Measurements from ENCODE around the gene CTRL. TPM values are rescaled to one million over a fixed set of nuclear protein-coding genes. Genes with fewer than 3 reads are reported as not detected.

CTRL gene
- total RNA-seq, 2 donors from 2014 or later: 0.66 to 2.3 TPM

DNA sequence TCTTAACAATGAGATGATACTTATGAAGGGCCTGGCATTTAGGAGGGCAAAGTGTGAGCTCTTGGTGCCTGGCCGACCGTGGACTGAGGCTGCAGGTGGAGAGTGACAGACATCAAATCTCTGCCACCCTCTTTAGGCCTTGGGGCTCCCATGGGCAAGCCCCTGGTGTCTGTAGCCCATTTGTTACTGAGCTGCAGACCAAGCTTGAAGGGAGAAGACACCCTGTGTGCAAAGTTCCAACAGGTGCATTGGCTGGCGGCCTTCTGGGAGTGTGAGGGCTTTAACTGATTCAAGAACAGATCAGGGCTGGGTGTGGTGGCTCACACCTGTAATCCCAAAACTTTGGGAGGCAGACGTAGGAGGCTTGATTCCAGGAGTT lies 789 bp upstream of the CTRL start:
- H3K4me3 ChIP-seq (ENCODE audit: low read length): no peak overlapping the region
- H3K27me3 Mint-ChIP-seq (ENCODE audit: insufficient read depth): no peaks in the 10 kb centered on the region
- peaks cover 18% of the 10 kb centered on the region for H3K36me3 Mint-ChIP-seq (ENCODE audit: low read depth)
- peaks cover 24% of the 10 kb centered on the region for H3K4me1 Mint-ChIP-seq
- H3K27ac Mint-ChIP-seq: no peak overlapping the region
- H3K27me3 ChIP-seq (ENCODE audit: control insufficient read depth, insufficient read depth, low read length, poor library complexity, severe bottlenecking): no peaks in the 10 kb centered on the region
- H3K9me3 ChIP-seq (ENCODE audit: control insufficient read depth, low read length): no peaks in the 10 kb centered on the region
- no peak overlapping the region for H3K4me3 Mint-ChIP-seq
- DNase-seq: no peak
- TF ChIP-seq, protein P1, sequence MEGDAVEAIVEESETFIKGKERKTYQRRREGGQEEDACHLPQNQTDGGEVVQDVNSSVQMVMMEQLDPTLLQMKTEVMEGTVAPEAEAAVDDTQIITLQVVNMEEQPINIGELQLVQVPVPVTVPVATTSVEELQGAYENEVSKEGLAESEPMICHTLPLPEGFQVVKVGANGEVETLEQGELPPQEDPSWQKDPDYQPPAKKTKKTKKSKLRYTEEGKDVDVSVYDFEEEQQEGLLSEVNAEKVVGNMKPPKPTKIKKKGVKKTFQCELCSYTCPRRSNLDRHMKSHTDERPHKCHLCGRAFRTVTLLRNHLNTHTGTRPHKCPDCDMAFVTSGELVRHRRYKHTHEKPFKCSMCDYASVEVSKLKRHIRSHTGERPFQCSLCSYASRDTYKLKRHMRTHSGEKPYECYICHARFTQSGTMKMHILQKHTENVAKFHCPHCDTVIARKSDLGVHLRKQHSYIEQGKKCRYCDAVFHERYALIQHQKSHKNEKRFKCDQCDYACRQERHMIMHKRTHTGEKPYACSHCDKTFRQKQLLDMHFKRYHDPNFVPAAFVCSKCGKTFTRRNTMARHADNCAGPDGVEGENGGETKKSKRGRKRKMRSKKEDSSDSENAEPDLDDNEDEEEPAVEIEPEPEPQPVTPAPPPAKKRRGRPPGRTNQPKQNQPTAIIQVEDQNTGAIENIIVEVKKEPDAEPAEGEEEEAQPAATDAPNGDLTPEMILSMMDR (conservative IDR thresholded peaks at IDR 0.05): no peak
- no peak overlapping the region for H3K9ac ChIP-seq (ENCODE audit: extremely low read depth, low read length, poor library complexity, severe bottlenecking)
- WGBS, 2 experiments (ENCODE audit: insufficient coverage in 1 of 2, insufficient read length in 1 of 2): 96 to 97% methylated on average over 3 to 4 of the region's 4 CpGs
- H3K9me3 Mint-ChIP-seq: no peaks in the 10 kb centered on the region
- no peaks in the 10 kb centered on the region for H3K4me1 ChIP-seq (ENCODE audit: control insufficient read depth, insufficient read depth, low read length)
- H3K36me3 ChIP-seq (ENCODE audit: control insufficient read depth, insufficient read depth, low read length): peaks cover 15% of the 10 kb centered on the region
- no peak overlapping the region for H3K27ac ChIP-seq (ENCODE audit: low read depth, low read length)

DNA sequence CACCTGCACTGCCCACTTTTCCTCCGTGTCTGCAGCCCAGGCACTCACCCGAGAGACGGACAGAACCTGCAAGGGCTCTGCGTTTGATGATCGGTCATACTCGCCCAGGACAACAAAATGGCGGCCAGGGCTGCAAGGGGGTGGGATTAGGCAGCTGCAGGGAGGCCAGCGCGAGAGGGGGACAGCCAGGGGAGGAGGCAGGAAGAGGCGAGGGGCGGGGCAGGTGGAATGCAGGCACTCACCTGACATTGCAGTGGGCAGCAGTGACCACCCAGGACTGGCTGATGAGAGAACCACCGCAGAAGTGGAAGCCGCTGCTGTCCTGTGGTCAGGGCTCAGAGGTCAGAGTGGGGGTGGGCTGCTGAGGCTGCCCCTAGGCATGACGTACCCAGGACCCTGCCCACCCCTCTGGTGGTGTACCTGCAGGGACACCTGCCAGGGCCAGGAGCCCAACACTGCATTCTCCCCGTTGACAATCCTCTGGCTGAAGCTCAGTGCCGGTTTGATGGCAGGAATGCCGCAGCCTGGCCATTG lies 917 bp downstream of the CTRL start:
- 93 to 96% methylated on average over 9 to 17 of the region's 17 CpGs for WGBS, 2 experiments (ENCODE audit: insufficient coverage in 1 of 2, insufficient read length in 1 of 2)
- Histone ChIP-seq H3K9ac (ENCODE audit: extremely low read depth, low read length, poor library complexity, severe bottlenecking) (no peak overlapping the region), H3K9me3 (ENCODE audit: control insufficient read depth, low read length) (no peaks in the 10 kb centered on the region), H3K4me1 (ENCODE audit: control insufficient read depth, insufficient read depth, low read length) (no peaks in the 10 kb centered on the region), H3K4me3 (ENCODE audit: low read length) (no peak overlapping the region), H3K27ac (ENCODE audit: low read depth, low read length) (no peak overlapping the region), H3K36me3 (ENCODE audit: control insufficient read depth, insufficient read depth, low read length) (peaks cover 15% of the 10 kb centered on the region), H3K27me3 (ENCODE audit: control insufficient read depth, insufficient read depth, low read length, poor library complexity, severe bottlenecking) (no peaks in the 10 kb centered on the region)
- peaks cover 18% of the 10 kb centered on the region for H3K36me3 Mint-ChIP-seq (ENCODE audit: low read depth)
- TF ChIP-seq, protein P1 (conservative IDR thresholded peaks at IDR 0.05): no peak
- peaks cover 19% of the 10 kb centered on the region for H3K4me1 Mint-ChIP-seq
- no peak overlapping the region for H3K27ac Mint-ChIP-seq
- no peaks in the 10 kb centered on the region for H3K9me3 Mint-ChIP-seq
- no peaks in the 10 kb centered on the region for H3K27me3 Mint-ChIP-seq (ENCODE audit: insufficient read depth)
- DNase-seq: no peak
- no peak overlapping the region for H3K4me3 Mint-ChIP-seq

GRCh38 chr16:67930191-67930590 lies 1.5 kb downstream of the CTRL start:
- Histone ChIP-seq H3K4me1 (ENCODE audit: control insufficient read depth, insufficient read depth, low read length) (no peaks in the 10 kb centered on the region), H3K27me3 (ENCODE audit: control insufficient read depth, insufficient read depth, low read length, poor library complexity, severe bottlenecking) (no peaks in the 10 kb centered on the region), H3K4me3 (ENCODE audit: low read length) (no peak overlapping the region), H3K27ac (ENCODE audit: low read depth, low read length) (no peak overlapping the region), H3K9me3 (ENCODE audit: control insufficient read depth, low read length) (no peaks in the 10 kb centered on the region), H3K9ac (ENCODE audit: extremely low read depth, low read length, poor library complexity, severe bottlenecking) (no peak overlapping the region), H3K36me3 (ENCODE audit: control insufficient read depth, insufficient read depth, low read length) (peaks cover 15% of the 10 kb centered on the region)
- Mint-ChIP-seq H3K27ac (no peak overlapping the region), H3K4me3 (no peak overlapping the region), H3K36me3 (ENCODE audit: low read depth) (peaks cover 18% of the 10 kb centered on the region), H3K27me3 (ENCODE audit: insufficient read depth) (no peaks in the 10 kb centered on the region), H3K9me3 (no peaks in the 10 kb centered on the region), H3K4me1 (peaks cover 20% of the 10 kb centered on the region)
- no peak for DNase-seq
- WGBS, 2 experiments (ENCODE audit: insufficient coverage in 1 of 2, insufficient read length in 1 of 2): 96 to 99% methylated on average over 14 of the region's 14 CpGs
- TF ChIP-seq, protein P1 (conservative IDR thresholded peaks at IDR 0.05): no peak
